ENCODE measurements around the gene SORCS2.

The SORCS2 gene

DNA sequence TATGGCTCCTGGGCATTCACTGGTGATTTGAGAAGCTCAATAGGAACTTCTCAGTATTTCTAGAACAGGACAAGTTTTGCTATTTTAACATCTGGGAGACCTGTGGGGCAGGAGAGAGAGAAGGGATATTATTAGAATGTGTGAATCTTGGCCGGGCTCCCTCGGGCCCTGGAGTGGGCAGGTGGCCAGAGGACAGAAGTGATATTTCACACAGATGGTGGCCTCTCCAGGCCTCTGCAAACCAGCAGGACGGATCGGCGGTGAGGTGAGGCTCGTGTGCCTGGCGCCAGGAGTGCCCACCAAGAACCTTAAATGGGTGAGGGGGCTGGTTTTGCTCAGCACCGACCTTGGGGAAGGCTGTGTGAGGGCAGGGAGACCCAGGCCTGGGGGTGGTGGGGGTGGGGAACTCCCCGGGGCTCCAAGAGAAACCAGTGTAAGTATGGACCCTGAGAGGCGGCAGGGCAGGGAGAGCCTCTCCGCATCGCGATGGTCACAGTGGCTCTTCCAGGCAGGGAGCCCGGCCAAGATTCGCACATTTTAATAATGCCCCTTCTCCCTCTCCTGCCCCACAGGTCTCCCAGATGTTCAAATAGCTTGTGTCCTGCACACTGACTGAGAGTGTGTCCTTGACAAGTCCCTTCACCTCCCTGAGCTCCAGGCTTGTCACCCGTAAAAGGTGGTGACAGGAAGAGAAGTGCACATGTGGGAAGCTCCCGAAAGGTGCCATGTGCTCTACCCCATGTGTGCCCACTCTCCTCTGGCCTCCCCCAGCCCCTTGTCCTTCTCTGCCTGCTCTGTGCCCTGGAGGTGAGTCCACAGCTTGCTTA, 64.9 kb downstream of the SORCS2 start:
- Histone ChIP-seq H3K27ac (no peak overlapping the region), H3K4me3 (no peak overlapping the region)
- TF ChIP-seq CTCF (IDR thresholded peaks at IDR 0.05): no peak
- DNase-seq (ENCODE audit: low spot score): no peak

GRCh38 chr4:7259039-7259438, 66.7 kb downstream of the SORCS2 start:
- no peak overlapping the region for H3K27ac ChIP-seq
- no peak overlapping the region for H3K4me3 ChIP-seq
- TF ChIP-seq CTCF (IDR thresholded peaks at IDR 0.05): no peak
- no peak for DNase-seq (ENCODE audit: low spot score)

GRCh38 chr4:7260569-7260968, 68.2 kb downstream of the SORCS2 start:
- TF ChIP-seq CTCF (IDR thresholded peaks at IDR 0.05): no peak
- no peak overlapping the region for H3K4me3 ChIP-seq
- DNase-seq (ENCODE audit: low spot score): no peak
- no peak overlapping the region for H3K27ac ChIP-seq

DNA sequence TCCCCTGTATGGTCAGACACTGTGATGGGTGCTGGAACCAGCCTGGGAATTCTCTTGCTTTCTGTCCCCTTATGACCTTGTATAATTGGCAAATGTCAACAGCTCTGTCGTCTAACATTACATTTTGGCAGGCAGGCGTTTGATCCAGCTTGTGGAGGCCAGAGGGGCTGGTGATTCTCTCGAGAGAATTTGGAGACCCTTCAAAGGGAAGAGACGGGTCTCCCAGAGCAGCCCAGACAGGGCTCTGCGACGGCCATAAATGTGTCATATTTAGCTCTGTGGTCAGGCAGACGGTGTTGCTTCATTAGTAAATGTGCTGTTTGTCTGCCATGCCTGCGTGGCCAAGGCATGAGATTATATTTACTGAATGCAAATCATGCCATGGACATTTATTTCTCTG, 68.7 kb downstream of the SORCS2 start:
- Histone ChIP-seq H3K4me3 (no peak overlapping the region), H3K27ac (no peak overlapping the region)
- no peak for DNase-seq (ENCODE audit: low spot score)
- TF ChIP-seq CTCF (IDR thresholded peaks at IDR 0.05): no peak

GRCh38 chr4:7261536-7261935, 69.2 kb downstream of the SORCS2 start:
- DNase-seq (ENCODE audit: low spot score): no peak
- Histone ChIP-seq H3K4me3 (no peak overlapping the region), H3K27ac (no peak overlapping the region)
- no peak for TF ChIP-seq CTCF (IDR thresholded peaks at IDR 0.05)

DNA sequence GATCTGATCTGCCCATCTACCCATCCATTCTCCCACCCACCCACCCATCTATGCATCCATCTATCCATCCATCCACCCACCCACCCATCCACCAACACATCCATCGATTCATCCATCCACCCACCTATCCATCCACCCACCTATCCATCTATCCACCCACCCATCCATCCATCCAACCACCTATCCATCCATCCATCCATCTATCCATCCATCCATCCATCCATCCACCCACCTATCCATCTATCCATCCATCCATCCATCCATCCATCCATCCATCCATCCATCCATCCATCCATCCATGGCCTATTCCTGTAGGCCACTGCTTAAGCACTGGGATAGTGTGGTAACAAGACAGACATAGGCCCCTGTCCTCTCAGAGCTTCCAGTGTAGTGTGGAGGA, 69.8 kb downstream of the SORCS2 start:
- no peak for TF ChIP-seq CTCF (IDR thresholded peaks at IDR 0.05)

DNA sequence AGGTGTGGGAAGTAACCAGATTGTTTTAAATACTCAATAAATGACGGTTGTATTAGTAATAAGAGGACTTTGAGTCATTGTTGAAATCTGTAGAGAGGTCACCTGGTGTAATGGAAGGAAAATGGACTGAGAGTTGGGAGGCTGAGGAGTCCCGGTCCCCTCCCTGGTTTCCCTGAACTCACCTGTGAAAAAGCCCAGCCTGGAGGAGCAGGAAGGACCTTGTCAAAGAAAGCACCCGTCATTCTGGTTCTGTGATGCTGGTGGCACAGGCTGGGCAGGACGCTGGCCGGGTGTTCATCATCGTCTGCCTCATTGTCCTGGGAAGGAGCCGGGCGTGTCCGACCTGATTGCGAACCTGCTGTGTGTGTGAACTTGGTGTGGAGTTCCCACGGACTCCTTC, 70.8 kb downstream of the SORCS2 start:
- Histone ChIP-seq H3K4me3 (no peak overlapping the region), H3K27ac (no peak overlapping the region)
- DNase-seq (ENCODE audit: low spot score): no peak
- TF ChIP-seq CTCF (IDR thresholded peaks at IDR 0.05): no peak

More for the DNA sequence above, 69.8 kb downstream of the SORCS2 start:
- no peak for DNase-seq (ENCODE audit: low spot score)
- Histone ChIP-seq H3K27ac (no peak overlapping the region), H3K4me3 (no peak overlapping the region)
